ENCODE results near the gene MYO7A. TPM values are rescaled to one million over a fixed set of nuclear protein-coding genes. Genes with fewer than 3 reads are reported as not detected.

Gene MYO7A
- polyA plus RNA-seq, 6 donors from 2014 or later, result not detected

DNA sequence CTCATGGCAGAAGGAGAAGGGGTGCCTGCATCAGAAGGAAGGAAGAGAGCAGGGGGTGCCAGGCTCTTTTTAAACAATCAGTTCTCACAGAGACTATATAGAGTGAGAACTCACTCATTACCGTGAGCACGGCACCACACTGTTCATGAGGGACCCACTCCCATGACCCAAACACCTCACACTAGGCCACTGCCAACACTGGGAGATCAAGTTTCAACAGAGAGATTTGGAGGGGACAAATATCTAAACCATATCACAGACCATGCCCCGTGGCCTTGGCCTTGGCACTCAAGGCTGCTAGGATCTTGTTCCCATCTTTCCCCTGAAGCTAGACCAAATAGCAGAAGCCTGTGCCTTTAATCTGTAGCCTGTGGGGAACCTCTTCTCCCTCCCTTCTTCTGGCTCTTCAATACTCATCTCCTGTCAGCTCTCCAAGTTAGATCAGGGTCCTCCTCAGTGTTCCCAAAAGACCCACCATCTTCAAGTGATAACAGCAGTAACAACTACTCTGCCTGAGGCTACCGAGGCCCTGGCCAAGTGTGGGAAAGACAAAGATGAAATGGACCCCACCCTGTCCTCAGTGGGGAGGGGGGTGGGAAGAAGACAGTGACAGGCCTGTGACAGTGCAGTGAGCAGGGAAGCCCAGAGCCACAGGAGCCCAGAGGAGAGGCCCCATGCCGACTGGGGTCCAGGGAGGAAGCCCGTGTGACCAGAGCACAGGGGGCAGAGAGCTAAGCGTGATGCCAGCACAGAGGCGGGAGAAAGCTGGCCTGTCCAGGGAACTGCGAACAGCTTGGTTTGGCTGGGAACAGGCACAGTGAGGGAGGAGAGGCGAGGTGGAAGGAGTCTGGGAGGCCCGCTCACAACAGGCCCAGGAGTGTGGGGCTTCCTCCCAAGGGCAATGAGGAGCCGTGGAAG, 72.6 kb downstream of the MYO7A start:
- DNase-seq (no peak), ATAC-seq (ENCODE audit: low read depth in 2 of 2) (no peak)
- Mint-ChIP-seq H3K36me3 (no peaks in the 10 kb centered on the region), H3K27me3 (no peaks in the 10 kb centered on the region), H3K4me3 (no peak overlapping the region), H3K27ac (peak overlapping the region in 1 of 6 donors; percentile 30), H3K9me3 (no peaks in the 10 kb centered on the region), H3K4me1 (no peaks in the 10 kb centered on the region)

DNA sequence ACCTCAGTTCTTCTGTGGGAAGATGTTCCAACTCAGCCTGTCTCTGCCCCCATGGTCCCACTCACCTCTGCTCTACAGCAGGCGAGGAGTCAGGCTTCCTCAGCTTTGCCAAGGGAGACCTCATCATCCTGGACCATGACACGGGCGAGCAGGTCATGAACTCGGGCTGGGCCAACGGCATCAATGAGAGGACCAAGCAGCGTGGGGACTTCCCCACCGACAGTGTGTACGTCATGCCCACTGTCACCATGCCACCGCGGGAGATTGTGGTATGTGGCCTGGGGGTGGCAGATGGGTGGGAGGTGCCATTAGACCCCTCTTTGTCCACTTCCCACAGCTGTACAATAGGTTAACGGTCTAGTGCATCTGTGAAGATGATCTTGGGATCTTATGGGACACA, 73.3 kb downstream of the MYO7A start:
- Mint-ChIP-seq H3K4me3 (no peak overlapping the region), H3K27ac (no peak overlapping the region), H3K9me3 (no peaks in the 10 kb centered on the region), H3K27me3 (peaks cover 0 to under 1% (median 0%) of the 10 kb centered on the region in 3 donors), H3K36me3 (no peaks in the 10 kb centered on the region), H3K4me1 (no peaks in the 10 kb centered on the region)
- DNase-seq (no peak), ATAC-seq (ENCODE audit: low read depth in 2 of 2) (no peak)

DNA sequence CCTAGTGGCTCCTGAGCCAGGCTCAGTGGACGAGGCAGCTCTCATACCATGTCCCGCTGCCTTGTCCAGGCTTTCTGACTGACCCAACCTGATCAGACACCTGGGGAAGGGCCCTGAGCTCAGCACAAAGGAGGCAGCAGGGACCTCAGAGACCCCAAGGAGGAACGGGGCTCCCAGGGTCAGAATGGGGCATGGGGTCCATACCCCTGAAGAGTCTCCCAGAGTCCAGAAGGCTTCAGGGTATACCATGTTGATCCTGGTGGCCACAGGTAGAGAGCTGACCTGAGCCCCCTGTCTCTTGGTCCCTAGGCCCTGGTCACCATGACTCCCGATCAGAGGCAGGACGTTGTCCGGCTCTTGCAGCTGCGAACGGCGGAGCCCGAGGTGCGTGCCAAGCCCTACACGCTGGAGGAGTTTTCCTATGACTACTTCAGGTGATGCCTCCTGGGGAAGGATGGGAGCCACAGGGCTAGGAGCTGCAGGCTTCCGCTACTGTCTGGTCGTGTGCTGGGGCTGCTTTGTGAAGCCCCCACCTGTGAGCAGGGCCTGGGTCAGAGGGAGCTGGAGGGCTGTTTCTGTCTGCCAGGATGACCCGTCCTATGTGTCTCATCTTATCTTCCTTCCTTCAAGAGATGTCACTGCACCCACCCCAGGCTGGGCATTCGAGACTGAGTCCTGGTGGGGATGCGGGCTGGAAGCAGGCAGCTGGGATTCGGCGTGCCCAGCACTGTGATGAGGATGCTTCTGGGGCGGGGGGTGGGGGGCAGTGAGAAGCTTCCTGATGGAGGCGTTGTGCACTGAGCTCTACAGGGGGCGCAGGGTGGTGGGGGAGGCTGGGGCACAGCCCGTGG, 74.2 kb downstream of the MYO7A start:
- H3K4me1 Mint-ChIP-seq, result no peaks in the 10 kb centered on the region
- H3K27ac Mint-ChIP-seq, result no peak overlapping the region
- no peaks in the 10 kb centered on the region for H3K36me3 Mint-ChIP-seq
- H3K27me3 Mint-ChIP-seq, result peaks cover 0 to 4% (median 0%) of the 10 kb centered on the region in 3 donors
- no peak overlapping the region for H3K4me3 Mint-ChIP-seq
- ATAC-seq (ENCODE audit: low read depth in 2 of 2) (no peak), DNase-seq (no peak)
- H3K9me3 Mint-ChIP-seq, result no peaks in the 10 kb centered on the region

DNA sequence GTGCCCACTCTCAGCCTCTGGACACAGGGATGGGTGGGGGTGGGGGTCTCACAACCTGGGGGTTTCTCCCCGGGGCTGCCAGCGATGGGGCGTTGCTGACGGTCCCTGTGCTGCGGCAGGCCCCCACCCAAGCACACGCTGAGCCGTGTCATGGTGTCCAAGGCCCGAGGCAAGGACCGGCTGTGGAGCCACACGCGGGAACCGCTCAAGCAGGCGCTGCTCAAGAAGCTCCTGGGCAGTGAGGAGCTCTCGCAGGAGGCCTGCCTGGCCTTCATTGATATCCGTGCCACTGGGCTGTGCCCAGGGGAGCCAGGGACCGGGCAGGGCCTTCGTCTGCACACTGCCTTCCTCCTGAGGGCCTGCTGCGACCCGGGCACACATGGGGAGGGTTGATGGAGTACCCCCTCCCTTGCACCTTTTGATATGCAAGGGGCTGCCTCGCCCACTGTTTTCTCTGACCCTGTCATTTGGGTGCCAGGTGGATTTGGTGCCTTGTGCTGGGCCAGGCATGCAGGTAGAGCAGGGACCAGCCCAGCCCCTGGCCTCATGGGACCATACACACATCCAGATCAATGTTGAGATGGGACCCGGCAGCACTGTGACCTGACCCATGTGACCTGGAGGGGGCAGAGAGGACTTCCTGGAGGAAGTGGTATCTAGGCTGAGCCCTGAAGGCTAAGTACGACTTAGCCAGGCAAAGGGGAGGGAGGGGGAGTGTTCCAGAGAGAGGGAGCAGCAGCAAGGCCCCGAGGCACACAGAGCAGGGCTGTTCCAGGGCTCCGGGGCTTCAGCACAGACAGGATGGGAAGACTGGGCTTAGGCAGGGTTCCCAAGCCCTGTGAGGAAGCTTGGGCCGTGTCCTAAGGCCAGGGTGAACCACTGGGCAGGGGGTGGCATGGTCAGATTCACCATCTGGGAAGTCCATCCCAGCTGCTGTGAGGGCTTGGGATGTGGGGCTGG, 75.2 kb downstream of the MYO7A start:
- no peaks in the 10 kb centered on the region for H3K9me3 Mint-ChIP-seq
- H3K4me1 Mint-ChIP-seq, result no peaks in the 10 kb centered on the region
- DNase-seq, result no peak
- no peak overlapping the region for H3K4me3 Mint-ChIP-seq
- H3K27ac Mint-ChIP-seq, result peak overlapping the region in 1 of 6 donors; percentile 64
- no peaks in the 10 kb centered on the region for H3K36me3 Mint-ChIP-seq
- ATAC-seq (ENCODE audit: low read depth in 2 of 2), result no peak
- H3K27me3 Mint-ChIP-seq, result peaks cover 0 to 4% (median 0%) of the 10 kb centered on the region in 3 donors

DNA sequence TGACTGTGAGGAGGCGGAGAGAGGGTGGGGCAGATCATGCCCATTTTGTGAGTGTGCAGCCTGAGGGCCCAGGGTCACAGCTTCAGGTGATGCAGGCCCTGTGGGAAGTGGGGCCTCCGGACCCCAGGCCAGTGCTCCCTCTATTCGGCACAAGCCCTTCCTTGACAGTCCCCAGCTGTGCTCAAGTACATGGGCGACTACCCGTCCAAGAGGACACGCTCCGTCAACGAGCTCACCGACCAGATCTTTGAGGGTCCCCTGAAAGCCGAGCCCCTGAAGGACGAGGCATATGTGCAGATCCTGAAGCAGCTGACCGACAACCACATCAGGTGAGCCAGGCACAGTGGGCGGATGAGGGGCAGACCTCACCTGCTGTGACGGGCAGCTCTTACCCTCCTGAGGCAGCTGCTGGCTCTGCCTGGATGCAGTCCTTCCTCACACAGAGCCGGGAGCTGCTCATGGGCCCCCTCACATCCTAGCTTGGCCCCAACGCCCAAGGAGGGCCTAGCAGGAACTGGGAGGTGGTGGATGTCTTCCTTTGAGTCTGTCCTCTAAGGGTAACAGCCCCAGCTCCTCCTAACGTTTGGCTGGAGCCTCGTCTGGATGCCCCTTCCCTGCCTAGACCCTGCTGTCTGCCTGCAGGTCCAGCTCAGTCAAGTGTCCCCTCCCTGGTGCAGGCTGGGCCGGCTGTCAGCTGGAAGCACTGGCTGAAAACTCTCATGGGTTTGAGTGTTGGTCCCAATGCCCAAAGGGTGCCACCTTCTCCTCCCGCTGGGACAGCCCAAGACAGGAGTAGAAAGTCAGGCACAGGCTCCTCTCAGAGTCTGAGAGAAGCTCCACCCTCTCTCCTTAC, 76.1 kb downstream of the MYO7A start:
- H3K27ac Mint-ChIP-seq, result peak overlapping the region in 1 of 6 donors; percentile 56
- H3K4me1 Mint-ChIP-seq, result no peaks in the 10 kb centered on the region

DNA sequence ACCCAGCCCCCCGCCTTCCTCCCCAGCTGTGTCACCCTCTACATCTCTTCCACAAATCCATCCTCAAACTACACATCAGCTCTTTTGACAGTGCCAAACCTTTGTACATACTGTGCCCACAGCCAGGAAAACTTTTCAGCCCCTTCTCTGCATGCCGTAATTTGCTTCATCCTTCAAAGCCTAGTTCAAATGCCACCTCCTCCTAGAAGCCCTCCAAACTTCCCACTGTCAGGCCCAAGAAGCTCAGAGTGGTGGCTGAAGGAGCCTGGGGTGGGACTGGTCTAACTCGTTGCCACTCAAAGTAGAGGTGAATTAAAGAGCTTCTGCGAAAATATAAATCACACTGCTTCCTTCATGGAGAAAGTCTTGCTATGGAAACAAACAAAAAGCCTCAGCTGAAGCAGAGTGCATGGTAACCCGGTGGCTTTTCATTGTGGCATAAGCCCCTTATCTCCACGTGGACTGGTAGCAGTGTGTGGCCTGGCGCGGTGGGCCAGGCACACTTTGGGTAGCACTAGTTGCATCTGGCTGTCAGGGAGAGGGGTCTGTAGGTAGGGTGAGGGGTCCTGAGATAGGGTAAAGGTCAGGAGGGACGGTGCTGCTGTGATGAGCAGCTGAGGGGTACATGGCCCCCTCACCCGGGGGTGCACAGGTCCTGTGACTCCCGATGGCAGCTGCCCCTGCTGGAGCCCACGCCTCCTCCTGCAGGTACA, 76.9 kb downstream of the MYO7A start:
- Mint-ChIP-seq H3K27ac (peak overlapping the region in 3 of 6 donors; percentile 22 to 91 (median 38)), H3K27me3 (peaks cover 0 to 5% (median 4%) of the 10 kb centered on the region in 3 donors), H3K4me1 (no peaks in the 10 kb centered on the region), H3K9me3 (no peaks in the 10 kb centered on the region), H3K4me3 (no peak overlapping the region), H3K36me3 (no peaks in the 10 kb centered on the region)
- DNase-seq (no peak), ATAC-seq (ENCODE audit: low read depth in 2 of 2) (no peak)

More for the DNA sequence above, 76.1 kb downstream of the MYO7A start:
- no peaks in the 10 kb centered on the region for H3K9me3 Mint-ChIP-seq
- DNase-seq (no peak), ATAC-seq (ENCODE audit: low read depth in 2 of 2) (no peak)
- H3K27me3 Mint-ChIP-seq, result peaks cover 0 to 4% (median 0%) of the 10 kb centered on the region in 3 donors
- no peaks in the 10 kb centered on the region for H3K36me3 Mint-ChIP-seq
- H3K4me3 Mint-ChIP-seq, result no peak overlapping the region

DNA sequence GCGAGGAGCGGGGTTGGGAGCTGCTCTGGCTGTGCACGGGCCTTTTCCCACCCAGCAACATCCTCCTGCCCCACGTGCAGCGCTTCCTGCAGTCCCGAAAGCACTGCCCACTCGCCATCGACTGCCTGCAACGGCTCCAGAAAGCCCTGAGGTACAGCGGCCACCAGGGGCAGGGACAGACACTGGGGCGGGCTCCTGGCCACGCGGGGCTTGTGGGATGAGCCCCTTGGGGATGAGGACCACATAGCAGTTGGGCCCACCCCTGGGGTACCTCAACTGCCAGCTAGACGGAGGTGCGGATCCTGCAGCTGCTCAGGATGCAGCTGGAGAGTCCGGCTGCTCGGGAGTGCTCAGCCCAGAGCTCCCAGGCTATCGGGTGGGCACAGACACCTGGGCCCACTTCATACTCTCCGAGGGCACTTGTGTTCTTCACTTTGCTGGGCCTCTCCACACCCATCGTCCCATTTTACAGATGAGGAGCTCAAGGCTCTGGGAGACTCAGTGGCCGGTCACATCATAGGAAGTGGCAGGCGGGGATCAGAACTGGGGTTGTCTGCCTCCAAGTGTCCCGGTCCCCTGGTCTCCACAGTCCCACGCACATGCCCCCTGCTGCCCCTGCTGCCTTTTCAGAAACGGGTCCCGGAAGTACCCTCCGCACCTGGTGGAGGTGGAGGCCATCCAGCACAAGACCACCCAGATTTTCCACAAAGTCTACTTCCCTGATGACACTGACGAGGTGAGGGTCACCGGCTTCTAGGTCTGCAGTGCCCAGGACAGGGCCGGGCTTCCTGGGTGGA, 77.6 kb downstream of the MYO7A start:
- peaks cover 0 to 6% (median 4%) of the 10 kb centered on the region in 3 donors for H3K27me3 Mint-ChIP-seq
- H3K36me3 Mint-ChIP-seq, result no peaks in the 10 kb centered on the region
- no peak for DNase-seq
- H3K9me3 Mint-ChIP-seq, result no peaks in the 10 kb centered on the region
- H3K4me1 Mint-ChIP-seq, result no peaks in the 10 kb centered on the region
- ATAC-seq (ENCODE audit: low read depth in 2 of 2), result no peak
- no peak overlapping the region for H3K27ac Mint-ChIP-seq
- H3K4me3 Mint-ChIP-seq, result no peak overlapping the region

DNA sequence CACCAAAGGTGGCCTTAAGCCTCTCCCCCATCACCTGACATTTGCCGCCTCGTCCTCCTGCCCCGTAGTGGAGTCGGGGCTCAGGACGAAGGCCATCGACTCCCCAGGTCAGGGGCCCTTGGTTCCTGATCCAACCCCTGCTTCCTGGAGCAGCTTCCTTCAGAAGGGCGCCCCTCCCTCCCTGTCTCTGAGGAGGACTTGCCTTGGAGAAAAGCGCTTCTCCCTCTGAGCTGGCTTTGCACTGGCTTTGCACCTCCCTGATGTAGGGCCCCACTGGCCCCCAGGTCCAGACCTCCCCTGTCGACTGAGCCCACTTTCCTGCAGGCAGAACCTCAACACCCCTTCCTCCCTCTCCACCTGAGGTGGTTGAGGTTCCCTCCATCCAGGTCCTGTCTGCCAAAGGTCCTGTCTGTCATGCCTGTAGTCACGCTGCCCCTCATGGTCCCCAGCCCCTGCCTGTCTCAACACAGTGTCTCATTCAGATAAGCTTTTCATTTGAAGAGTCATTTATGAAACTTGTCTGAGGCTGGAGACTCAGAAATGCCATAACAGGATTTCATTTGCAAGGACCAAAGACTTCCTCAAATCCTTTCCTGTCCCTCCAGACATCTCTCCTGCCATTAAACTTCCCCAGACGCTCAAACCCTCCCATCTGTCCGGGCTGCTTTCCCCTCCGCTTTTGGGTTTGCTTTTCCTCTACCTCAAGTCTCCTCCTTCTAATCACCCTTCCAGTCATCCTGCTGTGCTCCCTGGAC, 78.4 kb downstream of the MYO7A start:
- H3K27me3 Mint-ChIP-seq, result peaks cover 0 to 6% (median 4%) of the 10 kb centered on the region in 3 donors
- no peaks in the 10 kb centered on the region for H3K36me3 Mint-ChIP-seq
- no peak overlapping the region for H3K4me3 Mint-ChIP-seq
- no peak overlapping the region for H3K27ac Mint-ChIP-seq
- no peak for DNase-seq
- no peak for ATAC-seq (ENCODE audit: low read depth in 2 of 2)
- H3K4me1 Mint-ChIP-seq, result no peaks in the 10 kb centered on the region
- no peaks in the 10 kb centered on the region for H3K9me3 Mint-ChIP-seq

DNA sequence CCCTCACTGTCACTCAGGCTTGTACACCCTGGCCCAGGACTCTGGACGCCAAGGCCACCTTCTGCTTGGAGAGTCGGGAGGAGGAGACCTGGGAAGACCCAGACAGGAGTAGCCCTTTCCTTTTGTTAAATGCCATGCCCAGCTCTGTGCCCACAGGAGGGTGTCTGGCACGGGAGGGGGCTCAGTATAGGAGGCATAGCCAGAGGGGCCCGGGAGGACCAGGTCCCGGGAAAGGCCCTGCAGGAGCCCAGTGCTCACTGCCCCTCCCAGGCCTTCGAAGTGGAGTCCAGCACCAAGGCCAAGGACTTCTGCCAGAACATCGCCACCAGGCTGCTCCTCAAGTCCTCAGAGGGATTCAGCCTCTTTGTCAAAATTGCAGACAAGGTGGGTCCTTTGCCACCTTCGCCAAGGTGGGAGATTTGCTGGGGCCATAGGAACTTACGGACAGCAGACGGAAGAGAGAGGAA, 79.0 kb downstream of the MYO7A start:
- Mint-ChIP-seq H3K36me3 (no peaks in the 10 kb centered on the region), H3K4me1 (no peaks in the 10 kb centered on the region), H3K27me3 (peaks cover 0 to 6% (median 4%) of the 10 kb centered on the region in 3 donors), H3K9me3 (no peaks in the 10 kb centered on the region), H3K4me3 (no peak overlapping the region), H3K27ac (no peak overlapping the region)
- ATAC-seq (ENCODE audit: low read depth in 2 of 2) (no peak), DNase-seq (no peak)

DNA sequence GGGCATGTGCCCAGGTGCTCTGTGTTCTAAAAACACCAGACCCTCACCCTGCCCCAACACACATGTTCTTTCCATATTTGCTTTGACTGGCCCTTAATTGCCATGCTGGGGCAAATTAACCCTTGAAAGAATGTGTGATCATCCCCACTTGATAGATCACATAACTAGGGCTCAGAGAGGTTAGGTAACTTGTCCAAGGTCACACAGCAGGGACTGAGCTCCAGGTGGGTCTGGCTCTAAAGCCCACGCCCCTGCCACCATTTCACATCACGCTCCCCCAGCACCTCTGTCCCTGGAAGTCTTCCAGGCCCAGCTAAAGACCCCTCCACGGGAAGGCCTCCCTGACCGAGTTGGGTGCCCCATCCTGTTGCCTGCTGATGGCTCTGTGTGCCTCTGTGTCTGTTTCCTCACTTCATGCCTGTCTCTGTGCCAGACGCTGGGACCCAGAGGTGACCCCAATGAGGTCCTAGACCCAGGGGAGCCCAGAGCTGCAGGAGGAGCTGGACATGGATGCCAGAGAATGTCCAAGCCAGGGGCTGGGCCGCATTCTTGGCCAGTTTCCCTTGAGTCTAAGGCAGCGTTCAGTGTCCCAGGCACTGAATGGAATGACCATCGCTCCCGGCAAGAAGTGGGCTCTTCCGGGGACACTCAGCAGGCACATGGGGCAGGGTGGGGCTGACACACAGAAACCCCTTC, 79.7 kb downstream of the MYO7A start:
- H3K27ac Mint-ChIP-seq, result no peak overlapping the region
- H3K9me3 Mint-ChIP-seq, result no peaks in the 10 kb centered on the region
- ATAC-seq (ENCODE audit: low read depth in 2 of 2), result no peak
- DNase-seq, result no peak
- H3K27me3 Mint-ChIP-seq, result peaks cover 0 to 6% (median 4%) of the 10 kb centered on the region in 3 donors
- H3K36me3 Mint-ChIP-seq, result no peaks in the 10 kb centered on the region
- no peaks in the 10 kb centered on the region for H3K4me1 Mint-ChIP-seq
- H3K4me3 Mint-ChIP-seq, result no peak overlapping the region
